IPS-15b (cell line): ENCODE measurements around the gene PTPRK.

Source experiments
- H3K27me3 ChIP-seq: one replicate; pipeline ENCODE4 v1.6.1; 2013; ENCODE audit warnings: low read length; ENCODE audit not compliant: control insufficient read depth, insufficient read depth
- H3K36me3 ChIP-seq: one replicate; pipeline ENCODE4 v1.6.1; 2013; ENCODE audit warnings: low read length; ENCODE audit not compliant: control insufficient read depth, insufficient read depth
- H3K4me1 ChIP-seq: one replicate; pipeline ENCODE4 v1.6.1; 2013; ENCODE audit warnings: mild to moderate bottlenecking, low read length; ENCODE audit not compliant: control insufficient read depth, insufficient read depth
- H3K4me3 ChIP-seq: one replicate; pipeline ENCODE4 v1.5.1; 2013; ENCODE audit warnings: low read depth, low read length
- H3K9ac ChIP-seq: one replicate; pipeline ENCODE4 v1.6.1; 2013; ENCODE audit warnings: low read depth, mild to moderate bottlenecking, low read length
- H3K9me3 ChIP-seq: one replicate; pipeline ENCODE4 v1.6.1; 2013; ENCODE audit warnings: mild to moderate bottlenecking, low read length; ENCODE audit not compliant: control insufficient read depth, insufficient read depth

PTPRK gene

GRCh38 chr6:128345278-128345677 is 175.1 kb downstream of the PTPRK start:
- Histone ChIP-seq H3K9ac (no peak overlapping the region), H3K9me3 (no peaks in the 10 kb centered on the region), H3K36me3 (no peaks in the 10 kb centered on the region), H3K4me3 (no peak overlapping the region), H3K4me1 (no peaks in the 10 kb centered on the region), H3K27me3 (no peaks in the 10 kb centered on the region)

GRCh38 chr6:128343706-128344105 is 176.7 kb downstream of the PTPRK start:
- H3K27me3 ChIP-seq, result no peaks in the 10 kb centered on the region
- no peak overlapping the region for H3K4me3 ChIP-seq
- no peaks in the 10 kb centered on the region for H3K4me1 ChIP-seq

GRCh38 chr6:128339635-128340450 is 180.6 kb downstream of the PTPRK start:
- Histone ChIP-seq H3K9me3 (no peaks in the 10 kb centered on the region), H3K4me1 (peaks cover 6% of the 10 kb centered on the region), H3K4me3 (no peak overlapping the region), H3K36me3 (no peaks in the 10 kb centered on the region), H3K9ac (no peak overlapping the region), H3K27me3 (no peaks in the 10 kb centered on the region)

More at GRCh38 chr6:128343706-128344105, 176.7 kb downstream of the PTPRK start:
- Histone ChIP-seq H3K36me3 (no peaks in the 10 kb centered on the region), H3K9me3 (no peaks in the 10 kb centered on the region), H3K9ac (no peak overlapping the region)

- H3K4me1 ChIP-seq, result peaks cover 6% of the 10 kb centered on the region
- H3K9me3 ChIP-seq, result no peaks in the 10 kb centered on the region
- no peaks in the 10 kb centered on the region for H3K36me3 ChIP-seq
- no peak overlapping the region for H3K9ac ChIP-seq
- H3K27me3 ChIP-seq, result no peaks in the 10 kb centered on the region
- no peak overlapping the region for H3K4me3 ChIP-seq
Measured at GRCh38 chr6:128337619-128338018, 182.8 kb downstream of the PTPRK start.

GRCh38 chr6:128336436-128337095 is 183.8 kb downstream of the PTPRK start:
- Histone ChIP-seq H3K4me1 (peaks cover 6% of the 10 kb centered on the region), H3K36me3 (no peaks in the 10 kb centered on the region), H3K4me3 (no peak overlapping the region), H3K27me3 (no peaks in the 10 kb centered on the region), H3K9ac (no peak overlapping the region), H3K9me3 (no peaks in the 10 kb centered on the region)

- H3K4me1 ChIP-seq, result peaks cover 6% of the 10 kb centered on the region
- H3K9ac ChIP-seq, result no peak overlapping the region
- H3K4me3 ChIP-seq, result no peak overlapping the region
- H3K27me3 ChIP-seq, result no peaks in the 10 kb centered on the region
- no peaks in the 10 kb centered on the region for H3K36me3 ChIP-seq
- no peaks in the 10 kb centered on the region for H3K9me3 ChIP-seq
Measured at GRCh38 chr6:128335963-128336362, 184.4 kb downstream of the PTPRK start.

- Histone ChIP-seq H3K4me3 (no peak overlapping the region), H3K9me3 (no peaks in the 10 kb centered on the region)
Measured at GRCh38 chr6:128333581-128334223, 186.7 kb downstream of the PTPRK start.

GRCh38 chr6:128327890-128328289 is 192.5 kb downstream of the PTPRK start:
- Histone ChIP-seq H3K9ac (no peak overlapping the region), H3K4me3 (no peak overlapping the region), H3K27me3 (no peaks in the 10 kb centered on the region), H3K4me1 (no peaks in the 10 kb centered on the region), H3K9me3 (no peaks in the 10 kb centered on the region), H3K36me3 (no peaks in the 10 kb centered on the region)

More at GRCh38 chr6:128333581-128334223, 186.7 kb downstream of the PTPRK start:
- Histone ChIP-seq H3K27me3 (no peaks in the 10 kb centered on the region), H3K36me3 (no peaks in the 10 kb centered on the region), H3K4me1 (peaks cover 6% of the 10 kb centered on the region), H3K9ac (no peak overlapping the region)

GRCh38 chr6:128323011-128323410 is 197.4 kb downstream of the PTPRK start:
- Histone ChIP-seq H3K4me3 (no peak overlapping the region), H3K4me1 (peaks cover 11% of the 10 kb centered on the region), H3K9me3 (no peaks in the 10 kb centered on the region), H3K9ac (no peak overlapping the region), H3K27me3 (no peaks in the 10 kb centered on the region), H3K36me3 (no peaks in the 10 kb centered on the region)

GRCh38 chr6:128319946-128320345 is 200.5 kb downstream of the PTPRK start:
- peaks cover 21% of the 10 kb centered on the region for H3K4me1 ChIP-seq
- no peaks in the 10 kb centered on the region for H3K27me3 ChIP-seq
- H3K36me3 ChIP-seq, result no peaks in the 10 kb centered on the region
- no peak overlapping the region for H3K4me3 ChIP-seq
- no peaks in the 10 kb centered on the region for H3K9me3 ChIP-seq
- no peak overlapping the region for H3K9ac ChIP-seq

- no peaks in the 10 kb centered on the region for H3K27me3 ChIP-seq
- H3K9ac ChIP-seq, result no peak overlapping the region
- no peaks in the 10 kb centered on the region for H3K9me3 ChIP-seq
- H3K4me3 ChIP-seq, result no peak overlapping the region
- H3K36me3 ChIP-seq, result no peaks in the 10 kb centered on the region
- peaks cover 24% of the 10 kb centered on the region for H3K4me1 ChIP-seq
Measured at GRCh38 chr6:128319157-128319556, 201.2 kb downstream of the PTPRK start.
